Tibial nerve (tissue), 4 donors: ENCODE results near the gene TTLL6.

Experiments used
- EP300 ChIP-seq, 2 donors: sonication (generic); formaldehyde crosslinking; IDR thresholded peaks; one replicate each; pipeline ENCODE4 v1.6.1; 2017; ENCODE audit warnings: antibody characterized with exemption in 2 of 2, mild to moderate bottlenecking in 1 of 2
- POLR2A ChIP-seq, 2 donors: fragments of 450-650 bp; IDR thresholded peaks; one replicate each; pipeline ENCODE4 v1.6.1; 2017; ENCODE audit warnings: antibody characterized with exemption in 2 of 2, mild to moderate bottlenecking in 2 of 2, moderate library complexity in 2 of 2
- TF ChIP-seq, protein P1 (sequence below), 5 experiments: fragments of 200-600 bp in 3 of 5; fragments of 450-650 bp in 2 of 5; sonication (generic) in 3 of 5; IDR thresholded peaks; one replicate each; pipeline ENCODE4 v1.5.1; 2016 to 2019; ENCODE audit warnings: antibody characterized with exemption in 5 of 5, mild to moderate bottlenecking in 3 of 5, moderate library complexity in 2 of 5

DNA sequence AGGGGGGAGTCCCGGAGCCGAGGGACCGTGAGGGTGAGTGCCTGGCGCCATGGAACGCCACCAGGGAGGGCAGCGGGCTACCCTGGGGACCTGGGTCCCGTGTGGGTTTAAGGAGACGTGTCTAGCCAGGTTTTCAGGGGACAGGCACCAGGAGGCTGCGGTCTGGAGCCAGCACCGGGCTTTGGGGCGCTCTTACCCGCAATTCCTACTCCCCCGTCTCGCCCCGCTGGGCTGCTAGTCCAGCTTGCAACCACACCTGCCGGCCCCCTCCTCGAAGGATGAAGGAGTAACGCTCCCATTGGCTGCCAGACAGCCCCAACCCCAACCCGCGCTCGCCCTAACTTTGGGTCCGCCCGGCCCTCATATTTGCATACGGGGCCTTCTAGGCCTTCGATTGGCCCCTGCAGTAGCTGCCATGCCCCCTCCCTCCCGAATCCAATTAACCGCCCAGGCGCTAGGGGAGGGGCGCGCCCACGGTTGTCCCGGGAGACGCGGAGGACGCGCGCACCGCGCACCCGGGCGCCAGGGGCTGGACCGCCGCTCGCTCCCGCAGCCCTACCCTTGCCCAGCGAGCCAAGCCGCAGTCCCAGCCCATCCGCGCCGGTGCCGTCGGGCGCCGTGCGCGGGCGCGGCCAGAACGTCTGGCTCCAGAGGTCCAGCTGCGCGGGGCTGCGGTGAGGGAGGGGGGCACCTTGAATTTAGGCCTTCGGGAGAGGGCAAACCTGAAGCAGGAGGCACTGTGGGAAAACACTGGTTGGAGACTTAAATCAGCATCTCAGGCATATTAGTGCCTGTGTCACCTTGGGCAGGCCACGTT is at the start of gene TTLL6:
- no peak for TF ChIP-seq POLR2A (IDR thresholded peaks at IDR 0.05)
- TF ChIP-seq, protein P1, sequence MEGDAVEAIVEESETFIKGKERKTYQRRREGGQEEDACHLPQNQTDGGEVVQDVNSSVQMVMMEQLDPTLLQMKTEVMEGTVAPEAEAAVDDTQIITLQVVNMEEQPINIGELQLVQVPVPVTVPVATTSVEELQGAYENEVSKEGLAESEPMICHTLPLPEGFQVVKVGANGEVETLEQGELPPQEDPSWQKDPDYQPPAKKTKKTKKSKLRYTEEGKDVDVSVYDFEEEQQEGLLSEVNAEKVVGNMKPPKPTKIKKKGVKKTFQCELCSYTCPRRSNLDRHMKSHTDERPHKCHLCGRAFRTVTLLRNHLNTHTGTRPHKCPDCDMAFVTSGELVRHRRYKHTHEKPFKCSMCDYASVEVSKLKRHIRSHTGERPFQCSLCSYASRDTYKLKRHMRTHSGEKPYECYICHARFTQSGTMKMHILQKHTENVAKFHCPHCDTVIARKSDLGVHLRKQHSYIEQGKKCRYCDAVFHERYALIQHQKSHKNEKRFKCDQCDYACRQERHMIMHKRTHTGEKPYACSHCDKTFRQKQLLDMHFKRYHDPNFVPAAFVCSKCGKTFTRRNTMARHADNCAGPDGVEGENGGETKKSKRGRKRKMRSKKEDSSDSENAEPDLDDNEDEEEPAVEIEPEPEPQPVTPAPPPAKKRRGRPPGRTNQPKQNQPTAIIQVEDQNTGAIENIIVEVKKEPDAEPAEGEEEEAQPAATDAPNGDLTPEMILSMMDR (IDR thresholded peaks at IDR 0.05) = no peak
- TF ChIP-seq EP300 (IDR thresholded peaks at IDR 0.05) = no peak
